BLaER1 (cell line): ENCODE data around the gene RASL12.

Experiments
- H3K27ac ChIP-seq: shearing (Covaris generic); formaldehyde crosslinking; 2 replicates; pipeline ENCODE4 v1.8.1; 2022
- H3K27me3 ChIP-seq: shearing (Covaris generic); formaldehyde crosslinking; 2 replicates; pipeline ENCODE4 v1.8.1; 2022
- H3K36me3 ChIP-seq: shearing (Covaris generic); formaldehyde crosslinking; 2 replicates; pipeline ENCODE4 v1.8.1; 2022
- H3K4me1 ChIP-seq: shearing (Covaris generic); formaldehyde crosslinking; 2 replicates; pipeline ENCODE4 v1.8.1; 2022
- H3K4me2 ChIP-seq: shearing (Covaris generic); formaldehyde crosslinking; 2 replicates; pipeline ENCODE4 v1.8.1; 2022
- H3K4me3 ChIP-seq: shearing (Covaris generic); formaldehyde crosslinking; 2 replicates; pipeline ENCODE4 v1.8.1; 2022
- H3K9ac ChIP-seq: shearing (Covaris generic); formaldehyde crosslinking; 2 replicates; pipeline ENCODE4 v1.8.1; 2022
- H3K9me3 ChIP-seq: shearing (Covaris generic); formaldehyde crosslinking; 2 replicates; pipeline ENCODE4 v1.8.1; 2022
- H4K20me1 ChIP-seq: shearing (Covaris generic); formaldehyde crosslinking; 2 replicates; pipeline ENCODE4 v1.8.1; 2022
- Cebpa-rat ChIP-seq: shearing (Covaris generic); IDR thresholded peaks from 2 replicates; pipeline ENCODE4 v1.8.1; 2022

Gene RASL12

DNA sequence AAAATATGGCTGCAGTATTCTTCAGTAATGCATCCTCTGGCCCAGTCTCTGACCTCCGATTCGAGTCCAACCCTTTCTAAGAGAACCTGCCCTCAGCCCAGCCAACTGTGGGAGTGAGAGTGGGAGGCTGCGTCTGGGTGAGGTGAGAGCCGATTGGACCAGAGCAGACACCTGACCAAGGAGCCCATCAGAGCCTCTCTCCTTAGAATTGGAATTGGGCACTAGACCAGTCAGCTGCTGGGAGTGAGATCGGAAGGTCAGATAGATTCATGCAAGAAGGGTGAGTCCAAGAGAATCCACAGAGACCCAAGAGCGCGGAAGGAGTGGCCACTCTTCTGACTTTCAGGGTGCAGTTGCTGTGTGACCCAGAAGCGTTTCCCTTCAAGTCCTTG is 10.2 kb downstream of the RASL12 start:
- no peaks in the 10 kb centered on the region for H3K36me3 ChIP-seq
- H3K27ac ChIP-seq, result no peak overlapping the region
- no peaks in the 10 kb centered on the region for H3K27me3 ChIP-seq
- H3K4me3 ChIP-seq, result no peak overlapping the region
- no peak overlapping the region for H3K9ac ChIP-seq
- H3K9me3 ChIP-seq, result no peaks in the 10 kb centered on the region
- no peak for TF ChIP-seq Cebpa-rat
- no peaks in the 10 kb centered on the region for H4K20me1 ChIP-seq
- no peak overlapping the region for H3K4me2 ChIP-seq
- peaks cover 23% of the 10 kb centered on the region for H3K4me1 ChIP-seq

DNA sequence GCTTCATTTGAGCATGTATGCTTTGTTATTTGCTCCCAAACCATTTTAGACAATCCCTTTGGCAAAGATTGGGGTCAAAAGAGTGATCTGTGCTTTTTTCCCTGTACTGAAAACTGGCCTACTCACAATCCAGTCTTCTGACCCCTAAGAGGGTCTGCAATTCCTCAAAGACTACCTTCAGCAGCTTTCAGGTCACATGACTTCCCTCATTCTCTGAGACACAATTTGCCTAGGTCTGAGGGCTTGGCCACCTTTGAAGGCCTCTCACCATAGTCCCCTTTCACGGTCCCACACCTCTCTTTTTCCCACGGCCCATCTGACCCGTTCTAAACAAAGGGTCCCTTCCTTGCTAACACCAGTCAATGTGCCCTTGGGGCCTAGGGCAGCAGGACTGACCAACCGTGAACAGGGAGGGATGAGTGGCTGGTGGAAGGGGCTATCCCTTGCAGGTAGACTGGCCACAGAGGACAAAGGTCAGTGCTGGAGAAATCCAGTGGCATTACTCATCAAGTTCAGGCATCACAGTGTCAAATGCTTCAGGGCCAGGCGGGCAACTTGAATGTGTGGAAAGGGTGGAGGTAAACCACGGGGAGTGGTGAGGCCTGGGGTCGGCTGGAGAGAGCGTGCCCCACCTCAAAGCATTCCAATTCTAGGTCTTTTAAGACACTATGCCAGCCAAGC is 10.8 kb downstream of the RASL12 start:
- Histone ChIP-seq H3K4me3 (no peak overlapping the region), H3K27me3 (no peaks in the 10 kb centered on the region), H3K36me3 (no peaks in the 10 kb centered on the region), H3K9me3 (no peaks in the 10 kb centered on the region), H3K4me2 (no peak overlapping the region), H3K4me1 (peaks cover 23% of the 10 kb centered on the region), H3K9ac (no peak overlapping the region), H4K20me1 (no peaks in the 10 kb centered on the region), H3K27ac (no peak overlapping the region)
- TF ChIP-seq Cebpa-rat, result no peak

DNA sequence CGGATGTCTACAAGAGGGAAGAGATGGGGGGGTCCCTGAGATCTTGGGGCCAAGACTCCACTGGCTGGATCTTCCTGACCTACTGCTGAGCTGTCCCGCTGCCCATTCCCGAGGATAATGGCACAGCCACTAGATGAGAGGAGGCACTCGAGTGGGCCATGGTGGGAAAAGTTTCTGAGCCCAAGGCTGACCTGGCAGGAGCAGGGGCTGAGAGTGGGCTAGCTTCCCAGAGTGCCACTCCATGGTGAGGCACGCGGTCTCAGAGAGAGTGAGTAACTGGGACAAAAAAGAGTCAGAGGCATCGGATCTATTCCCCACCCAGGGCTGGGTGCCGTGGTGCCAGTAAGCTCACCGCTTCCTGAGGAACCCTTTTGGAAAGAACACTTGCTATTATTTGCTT is 11.7 kb downstream of the RASL12 start:
- no peaks in the 10 kb centered on the region for H3K9me3 ChIP-seq
- H4K20me1 ChIP-seq, result no peaks in the 10 kb centered on the region
- no peak for TF ChIP-seq Cebpa-rat
- H3K4me1 ChIP-seq, result peaks cover 23% of the 10 kb centered on the region
- H3K9ac ChIP-seq, result no peak overlapping the region; the same call in 1 of the 2 replicates
- H3K36me3 ChIP-seq, result no peaks in the 10 kb centered on the region
- no peak overlapping the region for H3K4me3 ChIP-seq
- H3K27ac ChIP-seq, result peak overlapping the region; percentile 58; the same call in 1 of the 2 replicates
- H3K4me2 ChIP-seq, result peak overlapping the region; percentile 70
- H3K27me3 ChIP-seq, result no peaks in the 10 kb centered on the region

DNA sequence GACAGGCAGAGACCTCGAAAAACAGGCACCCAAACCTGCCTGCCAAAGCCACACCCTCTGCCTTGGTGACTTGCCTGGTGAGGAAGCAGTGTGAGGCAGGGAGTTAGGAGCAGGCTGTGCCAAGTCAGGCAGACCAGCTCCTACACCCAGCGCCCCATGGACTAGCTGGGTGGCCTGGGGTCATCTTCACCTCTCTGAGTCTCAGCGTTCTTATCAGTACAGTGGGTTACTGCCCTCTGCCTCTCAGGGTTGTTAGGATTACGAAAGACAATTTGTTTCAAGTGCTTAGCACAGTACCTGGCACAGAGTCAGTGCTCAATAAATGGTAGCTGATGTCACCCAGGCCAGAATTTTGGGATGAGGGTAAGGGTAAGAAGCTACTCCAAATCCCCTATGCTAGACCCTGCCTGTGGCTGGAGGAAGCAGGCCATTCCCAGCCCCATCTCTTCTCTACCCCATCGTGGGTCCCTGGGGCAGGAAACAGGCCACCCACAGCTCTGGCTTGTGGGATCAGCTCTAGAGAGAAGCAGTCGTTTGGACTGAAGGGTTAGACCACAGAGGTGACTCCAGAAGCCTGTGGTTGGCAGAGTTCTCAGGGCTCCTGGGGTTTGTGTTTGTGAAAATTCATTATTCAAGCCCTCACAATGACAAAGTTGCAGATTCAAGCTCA is 12.5 kb downstream of the RASL12 start:
- Histone ChIP-seq H3K4me1 (peaks cover 26% of the 10 kb centered on the region), H4K20me1 (no peaks in the 10 kb centered on the region), H3K4me2 (peak overlapping the region; percentile 70), H3K27ac (peak overlapping the region; percentile 58; the same call in 1 of the 2 replicates), H3K9ac (peak overlapping the region; percentile 45; the same call in 1 of the 2 replicates), H3K4me3 (no peak overlapping the region), H3K27me3 (no peaks in the 10 kb centered on the region), H3K9me3 (no peaks in the 10 kb centered on the region), H3K36me3 (no peaks in the 10 kb centered on the region)
- no peak for TF ChIP-seq Cebpa-rat

DNA sequence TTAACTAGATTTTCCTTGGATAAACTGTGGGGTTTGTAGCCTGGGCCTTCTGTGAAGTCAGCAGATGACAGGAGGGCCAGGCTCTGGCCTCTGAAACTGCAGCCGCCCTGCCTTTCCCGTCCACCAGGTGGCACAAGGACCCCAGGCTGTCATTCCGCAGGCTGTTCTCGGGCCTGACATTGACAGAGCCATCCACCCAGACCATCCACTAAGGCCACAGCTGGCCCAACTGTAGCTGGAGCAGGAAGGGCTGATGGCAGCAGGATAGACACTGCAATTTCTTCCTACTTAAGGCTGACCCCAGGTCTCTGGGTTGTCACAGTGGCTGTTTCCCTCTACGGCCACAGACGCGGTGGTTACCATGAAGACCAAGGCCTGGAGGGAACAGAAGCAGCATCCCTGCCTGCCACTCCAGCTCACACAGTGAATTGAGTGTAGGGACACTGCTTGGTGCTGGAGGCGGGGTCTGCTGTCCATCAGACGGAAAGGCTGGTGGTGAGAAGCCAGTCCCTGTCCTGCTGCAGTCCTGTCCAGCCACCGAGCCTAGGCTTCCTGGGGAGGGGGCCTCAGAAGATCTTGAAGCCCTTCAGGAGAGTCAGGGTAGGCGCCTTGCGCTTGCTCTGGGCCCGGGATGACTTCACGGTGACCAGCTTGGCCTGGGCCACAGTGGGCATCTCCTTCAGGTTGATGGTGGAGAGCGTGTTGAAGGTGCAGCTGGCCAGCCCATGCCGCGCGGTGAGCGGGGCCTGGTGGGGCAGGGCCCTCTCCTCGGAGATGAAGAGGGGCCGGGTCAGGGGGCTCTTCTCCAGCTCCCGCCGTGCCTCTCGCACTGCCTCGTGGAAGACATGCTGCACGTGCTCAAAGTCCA is 13.2 kb downstream of the RASL12 start:
- Histone ChIP-seq H3K4me3 (no peak overlapping the region), H3K27me3 (no peaks in the 10 kb centered on the region), H4K20me1 (no peaks in the 10 kb centered on the region), H3K4me1 (peaks cover 34% of the 10 kb centered on the region), H3K9me3 (no peaks in the 10 kb centered on the region), H3K9ac (peak overlapping the region; percentile 45; the same call in 1 of the 2 replicates), H3K4me2 (peak overlapping the region; percentile 70), H3K36me3 (no peaks in the 10 kb centered on the region), H3K27ac (peak overlapping the region; percentile 58; the same call in 1 of the 2 replicates)
- no peak for TF ChIP-seq Cebpa-rat

DNA sequence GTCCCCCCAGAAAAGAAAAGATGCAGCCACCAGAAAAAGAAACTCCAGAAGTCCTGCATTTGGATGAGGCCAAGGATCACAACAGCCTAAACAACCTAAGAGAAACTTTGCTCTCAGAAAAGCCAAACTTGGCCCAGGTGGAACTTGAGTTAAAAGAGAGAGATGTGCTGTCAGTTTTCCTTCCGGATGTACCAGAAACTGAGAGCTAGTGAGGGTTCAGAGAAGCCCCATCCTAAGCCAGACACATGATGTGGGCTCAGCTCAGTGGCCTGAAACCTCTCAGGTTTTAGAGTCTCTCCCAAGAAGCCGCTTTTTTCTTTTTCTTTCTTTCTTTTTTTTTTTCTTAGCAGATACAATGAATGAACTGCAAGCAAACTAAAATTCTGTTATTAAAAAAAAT is 14.8 kb downstream of the RASL12 start:
- H3K4me1 ChIP-seq, result peaks cover 41% of the 10 kb centered on the region
- H3K27ac ChIP-seq, result no peak overlapping the region
- H3K4me3 ChIP-seq, result no peak overlapping the region
- no peaks in the 10 kb centered on the region for H4K20me1 ChIP-seq
- H3K9me3 ChIP-seq, result no peaks in the 10 kb centered on the region
- no peaks in the 10 kb centered on the region for H3K36me3 ChIP-seq
- H3K27me3 ChIP-seq, result no peaks in the 10 kb centered on the region
- H3K4me2 ChIP-seq, result no peak overlapping the region
- TF ChIP-seq Cebpa-rat, result no peak
- no peak overlapping the region for H3K9ac ChIP-seq

DNA sequence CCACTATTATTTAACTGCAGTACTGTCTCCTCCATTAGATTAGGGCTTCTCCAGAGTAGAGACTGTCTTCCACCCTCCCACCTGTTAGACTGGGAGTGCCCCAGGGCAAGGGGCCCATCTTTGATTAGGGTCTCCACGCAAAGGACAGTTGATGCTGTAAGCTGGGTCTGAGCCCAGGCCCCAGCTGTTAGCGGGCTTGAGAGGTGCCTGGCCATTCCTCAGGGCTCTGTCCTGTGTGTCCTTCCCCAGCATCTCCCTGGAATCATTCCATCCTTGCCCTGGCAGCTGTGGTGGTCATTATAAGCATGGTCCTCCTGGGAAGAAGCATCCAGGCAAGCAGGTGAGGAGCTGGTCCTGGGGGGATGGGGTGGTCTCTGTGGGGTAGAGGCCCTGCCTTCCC is 16.5 kb downstream of the RASL12 start:
- Histone ChIP-seq H3K27me3 (no peaks in the 10 kb centered on the region), H3K4me1 (peaks cover 37% of the 10 kb centered on the region), H3K27ac (no peak overlapping the region), H4K20me1 (no peaks in the 10 kb centered on the region), H3K36me3 (no peaks in the 10 kb centered on the region), H3K9ac (no peak overlapping the region), H3K4me2 (no peak overlapping the region), H3K9me3 (no peaks in the 10 kb centered on the region), H3K4me3 (no peak overlapping the region)
- TF ChIP-seq Cebpa-rat, result no peak

DNA sequence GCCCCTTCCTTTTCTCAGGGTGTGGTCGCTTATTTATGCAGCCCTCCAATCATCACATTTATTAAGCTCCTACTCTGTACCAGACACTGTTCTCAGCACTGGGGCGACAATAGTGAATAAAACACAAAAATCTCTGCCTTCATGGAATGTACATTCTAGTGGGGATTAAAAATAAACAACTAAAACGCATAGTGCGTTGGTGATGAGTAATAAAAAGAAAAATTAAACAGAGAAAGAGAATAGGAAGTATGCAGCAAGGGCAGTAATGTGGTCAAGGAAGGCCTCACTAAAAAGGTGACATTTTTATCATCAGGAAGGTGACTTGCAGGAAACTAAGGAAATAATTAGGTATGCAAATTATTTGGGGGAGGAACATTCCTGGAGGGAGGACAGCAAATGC is 17.5 kb downstream of the RASL12 start:
- Histone ChIP-seq H3K27ac (no peak overlapping the region), H3K36me3 (no peaks in the 10 kb centered on the region), H4K20me1 (no peaks in the 10 kb centered on the region), H3K4me1 (peaks cover 27% of the 10 kb centered on the region), H3K9ac (no peak overlapping the region), H3K9me3 (no peaks in the 10 kb centered on the region), H3K4me3 (no peak overlapping the region), H3K4me2 (no peak overlapping the region), H3K27me3 (no peaks in the 10 kb centered on the region)
- no peak for TF ChIP-seq Cebpa-rat

DNA sequence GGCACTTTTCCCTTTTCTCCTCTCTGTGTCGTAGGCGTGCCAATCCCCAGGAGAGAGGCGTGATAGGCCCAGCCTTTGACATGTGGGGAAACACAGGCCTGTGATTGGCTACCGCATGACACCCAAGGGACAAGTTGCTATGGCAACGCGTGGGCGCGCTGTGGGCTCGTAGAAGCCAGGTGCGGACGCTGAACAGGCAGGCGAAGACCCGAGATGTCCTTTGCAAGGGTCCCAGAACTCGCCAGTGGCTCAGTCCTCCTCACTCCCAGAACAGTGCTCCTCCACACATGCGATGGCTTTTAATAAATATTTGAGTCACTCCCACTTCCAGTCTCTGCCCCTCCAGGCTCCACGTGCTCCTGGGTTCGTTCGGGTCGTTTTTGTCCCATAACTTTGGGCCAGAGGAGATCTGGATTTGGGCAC is 18.4 kb downstream of the RASL12 start:
- Histone ChIP-seq H3K9ac (no peak overlapping the region), H3K4me1 (peaks cover 19% of the 10 kb centered on the region), H3K36me3 (no peaks in the 10 kb centered on the region), H3K27me3 (no peaks in the 10 kb centered on the region), H3K4me2 (peak overlapping the region; percentile 77), H3K4me3 (peak overlapping the region; percentile 37; the same call in 1 of the 2 replicates), H4K20me1 (no peaks in the 10 kb centered on the region), H3K27ac (no peak overlapping the region), H3K9me3 (no peaks in the 10 kb centered on the region)
- no peak for TF ChIP-seq Cebpa-rat
